Neural cell (in vitro differentiated cells): ENCODE measurements around the gene DLK2. TPM values are rescaled to one million over a fixed set of nuclear protein-coding genes. Genes with fewer than 3 reads are reported as not detected.

Source experiments
- H2AFZ ChIP-seq: fragments of 200-600, 300-800 bp; sonication (generic), shearing (Covaris generic); 2 replicates; pipeline ENCODE4 v1.6.0; 2014; ENCODE audit warnings: low read depth, mild to moderate bottlenecking, antibody characterized with exemption, low read length, moderate library complexity
- H3F3A ChIP-seq: fragments of 200-600 bp; shearing (Covaris generic); 2 replicates; pipeline ENCODE4 v1.6.1; 2016; ENCODE audit warnings: mild to moderate bottlenecking, moderate library complexity, mixed read lengths, antibody characterized with exemption, low read length; ENCODE audit not compliant: insufficient read depth, poor library complexity, severe bottlenecking
- H3K27ac ChIP-seq: fragments of 200-600, 300-800 bp; sonication (generic), shearing (Covaris generic); 2 replicates; pipeline ENCODE4 v1.5.1; 2014; ENCODE audit warnings: mild to moderate bottlenecking, low read length, moderate library complexity
- H3K27me3 ChIP-seq: fragments of 300-800, 200-600 bp; sonication (generic), shearing (Covaris generic); 2 replicates; pipeline ENCODE4 v1.6.0; 2014; ENCODE audit warnings: mild to moderate bottlenecking, low read depth, low read length, moderate library complexity; ENCODE audit not compliant: insufficient read depth
- H3K36me3 ChIP-seq: fragments of 300-800, 200-600 bp; sonication (generic), shearing (Covaris generic); 2 replicates; pipeline ENCODE4 v1.5.1; 2014; ENCODE audit warnings: mild to moderate bottlenecking, antibody characterized with exemption, low read length, moderate library complexity; ENCODE audit not compliant: insufficient read depth
- H3K4me2 ChIP-seq: fragments of 300-800, 200-600 bp; sonication (generic), shearing (Covaris generic); 2 replicates; pipeline ENCODE4 v1.6.0; 2014; ENCODE audit warnings: mild to moderate bottlenecking, low read length
- H3K4me3 ChIP-seq: fragments of 300-800, 200-600 bp; sonication (generic), shearing (Covaris generic); 2 replicates; pipeline ENCODE4 v1.5.1; 2014; ENCODE audit warnings: mild to moderate bottlenecking, low read length, moderate library complexity
- H3K79me2 ChIP-seq: fragments of 200-600 bp; shearing (Covaris generic); replicated peaks from 2 replicates; pipeline ENCODE4 v1.6.0; 2014; ENCODE audit warnings: mild to moderate bottlenecking, low read length, moderate library complexity; ENCODE audit not compliant: insufficient read depth
- H3K9ac ChIP-seq: fragments of 300-800, 200-600 bp; sonication (generic), shearing (Covaris generic); 2 replicates; pipeline ENCODE4 v1.6.1; 2016; ENCODE audit warnings: mild to moderate bottlenecking, low read length, mixed read lengths
- H3K9me2 ChIP-seq: fragments of 200-600 bp; shearing (Covaris generic); 2 replicates; pipeline ENCODE4 v1.6.1; 2016; ENCODE audit warnings: mild to moderate bottlenecking, low read length, mixed read lengths; ENCODE audit not compliant: insufficient read depth
- H3K9me3 ChIP-seq: fragments of 200-600, 300-800 bp; sonication (generic), shearing (Covaris generic); 2 replicates; pipeline ENCODE4 v1.6.1; 2016; ENCODE audit warnings: mild to moderate bottlenecking, mixed run types, low read length, moderate library complexity, mixed read lengths
- H4K20me1 ChIP-seq: fragments of 200-600 bp; shearing (Covaris generic); 2 replicates; pipeline ENCODE4 v1.6.1; 2016; ENCODE audit warnings: mild to moderate bottlenecking, mixed run types; ENCODE audit not compliant: insufficient read depth
- EP300 ChIP-seq: fragments of 450-650 bp; conservative IDR thresholded peaks from 2 replicates; pipeline ENCODE4 v1.6.1; 2014; ENCODE audit warnings: antibody characterized with exemption, mild to moderate bottlenecking, moderate library complexity; ENCODE audit not compliant: poor library complexity, severe bottlenecking
- EZH2 ChIP-seq: fragments of 200-600, 300-800 bp; shearing (Covaris generic), sonication (generic); IDR thresholded peaks from 2 replicates; pipeline ENCODE4 v1.6.1; 2014; ENCODE audit warnings: antibody characterized with exemption, low read length, borderline replicate concordance, mild to moderate bottlenecking; ENCODE audit not compliant: insufficient read depth, poor library complexity, severe bottlenecking
- MXI1 ChIP-seq: fragments of 450-650 bp; conservative IDR thresholded peaks from 2 replicates; pipeline ENCODE4 v1.6.1; 2014; ENCODE audit warnings: antibody characterized with exemption, mild to moderate bottlenecking; ENCODE audit not compliant: poor library complexity, severe bottlenecking
- POLR2AphosphoS5 ChIP-seq: IDR thresholded peaks from 2 replicates; pipeline ENCODE4 v1.6.1; 2012
- RAD21 ChIP-seq: fragments of 450-650 bp; conservative IDR thresholded peaks from 2 replicates; pipeline ENCODE4 v1.6.1; 2014; ENCODE audit warnings: antibody characterized with exemption, mild to moderate bottlenecking, moderate library complexity
- SMC3 ChIP-seq: fragments of 450-650 bp; conservative IDR thresholded peaks from 2 replicates; pipeline ENCODE4 v1.6.1; 2014; ENCODE audit warnings: antibody characterized with exemption, mild to moderate bottlenecking, moderate library complexity; ENCODE audit not compliant: poor library complexity
- TAF1 ChIP-seq: IDR thresholded peaks from 2 replicates; pipeline ENCODE4 v1.6.1; 2012; ENCODE audit warnings: low read depth
- polyA plus RNA-seq: library from polyadenylated mRNA; depleted of rRNA; stranded (reverse); fragments of >200 nt; gene quantifications from 2 replicates; pipeline ENCODE4 v1.2.3, GENCODE V29; 2014
- TF ChIP-seq, protein P1 (sequence below): IDR thresholded peaks from 2 replicates; pipeline ENCODE4 v1.6.1; 2012; ENCODE audit warnings: borderline replicate concordance
- TF ChIP-seq, protein P2 (sequence below): fragments of 450-650 bp; IDR thresholded peaks from 2 replicates; pipeline ENCODE4 v1.5.1; 2014; ENCODE audit warnings: antibody characterized with exemption, mild to moderate bottlenecking, moderate library complexity; ENCODE audit not compliant: poor library complexity, severe bottlenecking

The DLK2 gene
- polyA plus RNA-seq, 1 donor from 2014 or later = 19.8 TPM

GRCh38 chr6:43481591-43482236 is 26.4 kb upstream of the DLK2 start:
- no peak overlapping the region for H3K27ac ChIP-seq

GRCh38 chr6:43481075-43481474 is 25.7 kb upstream of the DLK2 start:
- H3K27ac ChIP-seq = no peak overlapping the region
- H2AFZ ChIP-seq = no peak overlapping the region
- no peaks in the 10 kb centered on the region for H3K9me2 ChIP-seq
- no peaks in the 10 kb centered on the region for H3K36me3 ChIP-seq
- no peak overlapping the region for H3K4me3 ChIP-seq
- H3K27me3 ChIP-seq = no peaks in the 10 kb centered on the region
- H3K4me2 ChIP-seq = no peak overlapping the region
- TF ChIP-seq MXI1 (no peak), POLR2AphosphoS5 (no peak), EZH2 (no peak), RAD21 (no peak), SMC3 (no peak), TAF1 (no peak), EP300 (no peak)
- TF ChIP-seq, protein P1, sequence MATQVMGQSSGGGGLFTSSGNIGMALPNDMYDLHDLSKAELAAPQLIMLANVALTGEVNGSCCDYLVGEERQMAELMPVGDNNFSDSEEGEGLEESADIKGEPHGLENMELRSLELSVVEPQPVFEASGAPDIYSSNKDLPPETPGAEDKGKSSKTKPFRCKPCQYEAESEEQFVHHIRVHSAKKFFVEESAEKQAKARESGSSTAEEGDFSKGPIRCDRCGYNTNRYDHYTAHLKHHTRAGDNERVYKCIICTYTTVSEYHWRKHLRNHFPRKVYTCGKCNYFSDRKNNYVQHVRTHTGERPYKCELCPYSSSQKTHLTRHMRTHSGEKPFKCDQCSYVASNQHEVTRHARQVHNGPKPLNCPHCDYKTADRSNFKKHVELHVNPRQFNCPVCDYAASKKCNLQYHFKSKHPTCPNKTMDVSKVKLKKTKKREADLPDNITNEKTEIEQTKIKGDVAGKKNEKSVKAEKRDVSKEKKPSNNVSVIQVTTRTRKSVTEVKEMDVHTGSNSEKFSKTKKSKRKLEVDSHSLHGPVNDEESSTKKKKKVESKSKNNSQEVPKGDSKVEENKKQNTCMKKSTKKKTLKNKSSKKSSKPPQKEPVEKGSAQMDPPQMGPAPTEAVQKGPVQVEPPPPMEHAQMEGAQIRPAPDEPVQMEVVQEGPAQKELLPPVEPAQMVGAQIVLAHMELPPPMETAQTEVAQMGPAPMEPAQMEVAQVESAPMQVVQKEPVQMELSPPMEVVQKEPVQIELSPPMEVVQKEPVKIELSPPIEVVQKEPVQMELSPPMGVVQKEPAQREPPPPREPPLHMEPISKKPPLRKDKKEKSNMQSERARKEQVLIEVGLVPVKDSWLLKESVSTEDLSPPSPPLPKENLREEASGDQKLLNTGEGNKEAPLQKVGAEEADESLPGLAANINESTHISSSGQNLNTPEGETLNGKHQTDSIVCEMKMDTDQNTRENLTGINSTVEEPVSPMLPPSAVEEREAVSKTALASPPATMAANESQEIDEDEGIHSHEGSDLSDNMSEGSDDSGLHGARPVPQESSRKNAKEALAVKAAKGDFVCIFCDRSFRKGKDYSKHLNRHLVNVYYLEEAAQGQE = no peak
- TF ChIP-seq, protein P2, sequence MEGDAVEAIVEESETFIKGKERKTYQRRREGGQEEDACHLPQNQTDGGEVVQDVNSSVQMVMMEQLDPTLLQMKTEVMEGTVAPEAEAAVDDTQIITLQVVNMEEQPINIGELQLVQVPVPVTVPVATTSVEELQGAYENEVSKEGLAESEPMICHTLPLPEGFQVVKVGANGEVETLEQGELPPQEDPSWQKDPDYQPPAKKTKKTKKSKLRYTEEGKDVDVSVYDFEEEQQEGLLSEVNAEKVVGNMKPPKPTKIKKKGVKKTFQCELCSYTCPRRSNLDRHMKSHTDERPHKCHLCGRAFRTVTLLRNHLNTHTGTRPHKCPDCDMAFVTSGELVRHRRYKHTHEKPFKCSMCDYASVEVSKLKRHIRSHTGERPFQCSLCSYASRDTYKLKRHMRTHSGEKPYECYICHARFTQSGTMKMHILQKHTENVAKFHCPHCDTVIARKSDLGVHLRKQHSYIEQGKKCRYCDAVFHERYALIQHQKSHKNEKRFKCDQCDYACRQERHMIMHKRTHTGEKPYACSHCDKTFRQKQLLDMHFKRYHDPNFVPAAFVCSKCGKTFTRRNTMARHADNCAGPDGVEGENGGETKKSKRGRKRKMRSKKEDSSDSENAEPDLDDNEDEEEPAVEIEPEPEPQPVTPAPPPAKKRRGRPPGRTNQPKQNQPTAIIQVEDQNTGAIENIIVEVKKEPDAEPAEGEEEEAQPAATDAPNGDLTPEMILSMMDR = no peak
- H3K79me2 ChIP-seq = peaks cover 35% of the 10 kb centered on the region
- H4K20me1 ChIP-seq = no peaks in the 10 kb centered on the region
- no peaks in the 10 kb centered on the region for H3F3A ChIP-seq
- H3K9me3 ChIP-seq = no peaks in the 10 kb centered on the region
- H3K9ac ChIP-seq = no peak overlapping the region

More at GRCh38 chr6:43481591-43482236, 26.4 kb upstream of the DLK2 start:
- Histone ChIP-seq H3F3A (no peaks in the 10 kb centered on the region), H3K4me2 (no peak overlapping the region), H3K79me2 (peaks cover 35% of the 10 kb centered on the region), H4K20me1 (no peaks in the 10 kb centered on the region), H2AFZ (no peak overlapping the region), H3K9me3 (no peaks in the 10 kb centered on the region), H3K36me3 (no peaks in the 10 kb centered on the region), H3K9me2 (no peaks in the 10 kb centered on the region), H3K9ac (no peak overlapping the region), H3K27me3 (no peaks in the 10 kb centered on the region), H3K4me3 (no peak overlapping the region)
- TF ChIP-seq, protein P2 = no peak
- TF ChIP-seq EZH2 (no peak), EP300 (no peak), MXI1 (no peak), SMC3 (no peak), POLR2AphosphoS5 (no peak), RAD21 (no peak), TAF1 (no peak)
- TF ChIP-seq, protein P1 = no peak
